Pulmonary artery endothelial cell (primary cell): ENCODE measurements around the gene SORCS1. TPM values are rescaled to one million over a fixed set of nuclear protein-coding genes. Genes with fewer than 3 reads are reported as not detected.

Source experiments
- DNase-seq: peaks from one replicate; pipeline ENCODE4 v3.0.0-alpha.2; 2011; ENCODE audit warnings: low read depth, low spot score
- total RNA-seq: library from RNA; depleted of rRNA; stranded (reverse); fragments of >200 nt; gene quantifications from 2 replicates; pipeline ENCODE4 v1.2.3, GENCODE V29; 2014

The SORCS1 gene
- total RNA-seq, 1 donor from 2014 or later = not detected

GRCh38 chr10:106903180-106903579 is 261.3 kb downstream of the SORCS1 start:
- DNase-seq = no peak

GRCh38 chr10:106900016-106900652 is 264.4 kb downstream of the SORCS1 start:
- DNase-seq = no peak

- no peak for DNase-seq
These were observed 266.1 kb downstream of the SORCS1 start for GRCh38 chr10:106898446-106898845.

- no peak for DNase-seq
These were observed 266.8 kb downstream of the SORCS1 start for GRCh38 chr10:106897719-106898118.

- DNase-seq = no peak
These were observed 269.8 kb downstream of the SORCS1 start for GRCh38 chr10:106894692-106895091.

- DNase-seq = no peak
These were observed 286.9 kb downstream of the SORCS1 start for GRCh38 chr10:106877574-106877973.

GRCh38 chr10:106874604-106874889 is 290.0 kb downstream of the SORCS1 start:
- no peak for DNase-seq

- no peak for DNase-seq
These were observed 290.5 kb downstream of the SORCS1 start for GRCh38 chr10:106873770-106874603.

- DNase-seq = no peak
These were observed 292.3 kb downstream of the SORCS1 start for GRCh38 chr10:106872176-106872575.

GRCh38 chr10:106866244-106866845 is 298.2 kb downstream of the SORCS1 start:
- no peak for DNase-seq

- DNase-seq = no peak
These were observed 300.5 kb downstream of the SORCS1 start for GRCh38 chr10:106864031-106864430.

GRCh38 chr10:106863549-106863948 is 301.0 kb downstream of the SORCS1 start:
- DNase-seq = no peak

- DNase-seq = no peak
These were observed 304.4 kb downstream of the SORCS1 start for GRCh38 chr10:106859892-106860652.

- DNase-seq = no peak
These were observed 306.8 kb downstream of the SORCS1 start for GRCh38 chr10:106857728-106858127.

- DNase-seq = no peak
These were observed 307.3 kb downstream of the SORCS1 start for GRCh38 chr10:106857213-106857612.

- no peak for DNase-seq
These were observed 327.4 kb downstream of the SORCS1 start for GRCh38 chr10:106836933-106837663.

- no peak for DNase-seq
These were observed 331.7 kb downstream of the SORCS1 start for GRCh38 chr10:106832846-106833245.

- no peak for DNase-seq
These were observed 334.0 kb downstream of the SORCS1 start for GRCh38 chr10:106830471-106830870.

GRCh38 chr10:106830006-106830405 is 334.5 kb downstream of the SORCS1 start:
- DNase-seq = no peak

- no peak for DNase-seq
These were observed 337.8 kb downstream of the SORCS1 start for GRCh38 chr10:106826716-106827115.
